CD4-positive, alpha-beta T cell treated with Interleukin-6 at 100 ng/mL for 8 hours (primary cell): ENCODE data around the gene TFDP1.

Experiments used
- DNase-seq: peaks from one replicate; pipeline ENCODE4 v3.0.0-alpha.2; 2020; ENCODE audit warnings: mixed read lengths, low spot score

The TFDP1 gene

GRCh38 chr13:113666951-113667701 lies 82.6 kb downstream of the TFDP1 start, which contains the start of gene GRK1:
GRK1 (plus strand) TSS chr13:113667219; CDS start chr13:113667387, 168 bp downstream.
- no peak for DNase-seq

- no peak for DNase-seq
Observed at GRCh38 chr13:113667771-113668490, 83.4 kb downstream of the TFDP1 start.

- DNase-seq, result no peak
Observed at GRCh38 chr13:113668491-113668971, 84.0 kb downstream of the TFDP1 start.

- no peak for DNase-seq
Observed at GRCh38 chr13:113669231-113669754, 84.7 kb downstream of the TFDP1 start.

GRCh38 chr13:113669755-113670341 lies 85.3 kb downstream of the TFDP1 start:
- DNase-seq, result no peak

GRCh38 chr13:113670541-113670940 lies 86.0 kb downstream of the TFDP1 start:
- DNase-seq, result no peak

- no peak for DNase-seq
Observed at GRCh38 chr13:113671066-113672001, 86.8 kb downstream of the TFDP1 start.

GRCh38 chr13:113672002-113672651 lies 87.6 kb downstream of the TFDP1 start:
- DNase-seq, result no peak
